ENCODE measurements around the gene ENDOV. TPM values are rescaled to one million over a fixed set of nuclear protein-coding genes. Genes with fewer than 3 reads are reported as not detected.

Gene ENDOV
- total and polyA plus RNA-seq, 2 of the 13 experiments (the other 11 are each of a cell fraction or from before 2014, with no cell fraction given): 15.1 to 17.1 TPM

DNA sequence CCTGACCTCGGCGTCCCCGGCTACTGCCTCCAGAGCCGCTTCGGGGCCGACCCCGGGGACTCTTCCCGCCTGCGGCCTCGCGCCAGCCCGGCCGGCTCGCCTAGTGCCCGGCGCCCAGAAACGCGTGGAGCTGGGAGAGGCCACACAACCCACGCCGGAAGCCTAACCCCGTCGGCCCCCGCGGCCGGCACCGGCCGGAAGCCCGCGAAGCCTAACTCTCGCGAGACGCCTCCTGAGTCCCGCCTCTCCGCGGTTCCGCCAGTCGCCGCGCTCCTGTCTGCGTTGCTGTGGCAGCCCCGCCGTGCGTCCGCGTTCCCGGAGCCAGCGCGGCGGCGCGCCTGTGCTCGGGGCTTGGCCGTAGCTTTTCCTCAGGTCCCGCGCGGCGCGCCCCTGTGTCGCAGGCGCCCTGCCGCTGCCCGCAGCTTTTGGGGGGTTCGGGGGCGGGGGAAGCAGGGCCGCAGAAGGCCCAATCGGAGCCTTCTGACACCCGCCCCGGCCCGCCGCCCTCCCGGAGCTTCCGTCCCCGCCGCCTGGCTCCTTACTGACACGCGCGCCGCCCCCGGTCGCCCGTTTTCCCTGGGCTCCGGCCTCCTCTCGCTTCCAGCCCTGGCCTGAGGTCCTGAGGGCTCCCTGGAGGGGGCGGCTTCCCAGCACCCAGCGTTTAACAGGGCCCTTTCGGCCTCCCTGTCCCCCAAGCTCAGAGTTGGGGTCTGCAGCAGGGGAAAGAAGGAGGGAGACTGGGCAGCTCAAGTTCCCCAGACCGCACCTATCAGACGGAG lies 39.8 kb downstream of the ENDOV start (continued):
- TF ChIP-seq, protein P1, sequence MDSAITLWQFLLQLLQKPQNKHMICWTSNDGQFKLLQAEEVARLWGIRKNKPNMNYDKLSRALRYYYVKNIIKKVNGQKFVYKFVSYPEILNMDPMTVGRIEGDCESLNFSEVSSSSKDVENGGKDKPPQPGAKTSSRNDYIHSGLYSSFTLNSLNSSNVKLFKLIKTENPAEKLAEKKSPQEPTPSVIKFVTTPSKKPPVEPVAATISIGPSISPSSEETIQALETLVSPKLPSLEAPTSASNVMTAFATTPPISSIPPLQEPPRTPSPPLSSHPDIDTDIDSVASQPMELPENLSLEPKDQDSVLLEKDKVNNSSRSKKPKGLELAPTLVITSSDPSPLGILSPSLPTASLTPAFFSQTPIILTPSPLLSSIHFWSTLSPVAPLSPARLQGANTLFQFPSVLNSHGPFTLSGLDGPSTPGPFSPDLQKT (CRISPR knock-in tag; IDR thresholded peaks at IDR 0.05; ENCODE audit: borderline replicate concordance): peak; percentile 69; the same call in 1 of the 2 replicates
- TF ChIP-seq, protein P2, sequence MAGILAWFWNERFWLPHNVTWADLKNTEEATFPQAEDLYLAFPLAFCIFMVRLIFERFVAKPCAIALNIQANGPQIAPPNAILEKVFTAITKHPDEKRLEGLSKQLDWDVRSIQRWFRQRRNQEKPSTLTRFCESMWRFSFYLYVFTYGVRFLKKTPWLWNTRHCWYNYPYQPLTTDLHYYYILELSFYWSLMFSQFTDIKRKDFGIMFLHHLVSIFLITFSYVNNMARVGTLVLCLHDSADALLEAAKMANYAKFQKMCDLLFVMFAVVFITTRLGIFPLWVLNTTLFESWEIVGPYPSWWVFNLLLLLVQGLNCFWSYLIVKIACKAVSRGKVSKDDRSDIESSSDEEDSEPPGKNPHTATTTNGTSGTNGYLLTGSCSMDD (CRISPR knock-in tag; IDR thresholded peaks at IDR 0.05): peak; percentile 81
- TF ChIP-seq KLF16 (CRISPR knock-in tag; IDR thresholded peaks at IDR 0.05) (peak; percentile 87 to 91; a peak in 3 of 4 replicates), ONECUT2 (CRISPR knock-in tag; IDR thresholded peaks at IDR 0.05) (no peak; the same call in 1 of the 2 replicates), HNRNPH1 (optimal IDR thresholded peaks at IDR 0.05; ENCODE audit: low read depth, low read length) (no peak), ZBTB42 (CRISPR knock-in tag; IDR thresholded peaks at IDR 0.05) (peak; percentile 85), CREBL2 (CRISPR knock-in tag; IDR thresholded peaks at IDR 0.05; ENCODE audit: borderline replicate concordance) (peak; percentile 88; the same call in 1 of the 2 replicates), KDM6A (CRISPR knock-in tag; IDR thresholded peaks at IDR 0.05; ENCODE audit: low read depth) (no peak), POLR2AphosphoS5 (IDR thresholded peaks at IDR 0.05; ENCODE audit: low read depth, low read length) (peak; percentile 80), ZFY (CRISPR knock-in tag; IDR thresholded peaks at IDR 0.05) (peak; percentile 96), IKZF1 (IDR thresholded peaks at IDR 0.05) (no peak), XRCC5 (optimal IDR thresholded peaks at IDR 0.05; ENCODE audit: low read length) (peak; percentile 26), ZNF83 (CRISPR knock-in tag; IDR thresholded peaks at IDR 0.05; ENCODE audit: borderline replicate concordance) (peak; percentile 30; the same call in 1 of the 2 replicates), MAFK (conservative IDR thresholded peaks at IDR 0.05 in 1 of 2, IDR thresholded peaks at IDR 0.05 in 1 of 2; ENCODE audit: low read length in 2 of 2) (no peak), IRF1 (CRISPR knock-in tag; IDR thresholded peaks at IDR 0.05; ENCODE audit: low read depth) (no peak), ZNF552 (CRISPR knock-in tag; IDR thresholded peaks at IDR 0.05; ENCODE audit: borderline replicate concordance) (peak; percentile 74; the same call in 1 of the 2 replicates), GMEB2 (CRISPR knock-in tag; IDR thresholded peaks at IDR 0.05; ENCODE audit: low read depth) (peak; percentile 96), ZNF737 (CRISPR knock-in tag; IDR thresholded peaks at IDR 0.05; ENCODE audit: borderline replicate concordance) (no peak), ZNF75D (CRISPR knock-in tag; IDR thresholded peaks at IDR 0.05; ENCODE audit: borderline replicate concordance) (no peak), ZNF530 (CRISPR knock-in tag; IDR thresholded peaks at IDR 0.05; ENCODE audit: low read depth) (no peak), THAP9 (CRISPR knock-in tag; IDR thresholded peaks at IDR 0.05; ENCODE audit: borderline replicate concordance) (peak; percentile 97)
